ENCODE measurements around the gene KLRD1.
"Not testable (repeated sequence)": the region's sequence is repeated elsewhere in the genome, so short reads cannot be mapped to it uniquely, and the experiment has no call there.

DNA sequence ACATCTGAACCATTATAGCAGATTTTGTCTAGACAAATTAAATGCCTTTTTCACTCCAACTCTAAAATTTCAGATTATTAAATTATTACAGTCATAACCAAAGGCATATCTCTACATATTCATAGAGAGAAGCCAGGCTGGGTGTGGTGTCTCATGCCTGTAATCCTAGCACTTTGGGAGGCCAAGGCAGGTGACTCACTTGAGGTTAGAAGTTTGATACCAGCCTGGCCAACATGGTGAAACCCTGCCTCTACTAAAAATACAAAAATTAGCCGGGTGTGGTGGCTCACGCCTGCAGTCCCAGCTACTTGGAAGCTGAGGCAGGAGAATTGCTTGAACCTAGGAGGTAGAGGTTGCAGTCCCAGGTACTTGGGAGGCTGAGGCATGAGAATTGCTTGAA, 71.1 kb downstream of the KLRD1 start:
- TF ChIP-seq, protein P1, sequence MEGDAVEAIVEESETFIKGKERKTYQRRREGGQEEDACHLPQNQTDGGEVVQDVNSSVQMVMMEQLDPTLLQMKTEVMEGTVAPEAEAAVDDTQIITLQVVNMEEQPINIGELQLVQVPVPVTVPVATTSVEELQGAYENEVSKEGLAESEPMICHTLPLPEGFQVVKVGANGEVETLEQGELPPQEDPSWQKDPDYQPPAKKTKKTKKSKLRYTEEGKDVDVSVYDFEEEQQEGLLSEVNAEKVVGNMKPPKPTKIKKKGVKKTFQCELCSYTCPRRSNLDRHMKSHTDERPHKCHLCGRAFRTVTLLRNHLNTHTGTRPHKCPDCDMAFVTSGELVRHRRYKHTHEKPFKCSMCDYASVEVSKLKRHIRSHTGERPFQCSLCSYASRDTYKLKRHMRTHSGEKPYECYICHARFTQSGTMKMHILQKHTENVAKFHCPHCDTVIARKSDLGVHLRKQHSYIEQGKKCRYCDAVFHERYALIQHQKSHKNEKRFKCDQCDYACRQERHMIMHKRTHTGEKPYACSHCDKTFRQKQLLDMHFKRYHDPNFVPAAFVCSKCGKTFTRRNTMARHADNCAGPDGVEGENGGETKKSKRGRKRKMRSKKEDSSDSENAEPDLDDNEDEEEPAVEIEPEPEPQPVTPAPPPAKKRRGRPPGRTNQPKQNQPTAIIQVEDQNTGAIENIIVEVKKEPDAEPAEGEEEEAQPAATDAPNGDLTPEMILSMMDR (IDR thresholded peaks at IDR 0.05), result not testable (repeated sequence)
- not testable (repeated sequence) for TF ChIP-seq POLR2A (IDR thresholded peaks at IDR 0.05)

Measured in adrenal gland (tissue), 5 donors.